HG03520 (cell line): Measurements from ENCODE around the gene SLC35B1.

Experiments
- ATAC-seq: cut with Tn5 transposase; IDR thresholded peaks from one replicate; pipeline ENCODE4 v1.9.1; 2021; ENCODE audit warnings: mild to moderate bottlenecking, moderate library complexity; ENCODE audit not compliant: unreplicated experiment

The SLC35B1 gene, protein sequence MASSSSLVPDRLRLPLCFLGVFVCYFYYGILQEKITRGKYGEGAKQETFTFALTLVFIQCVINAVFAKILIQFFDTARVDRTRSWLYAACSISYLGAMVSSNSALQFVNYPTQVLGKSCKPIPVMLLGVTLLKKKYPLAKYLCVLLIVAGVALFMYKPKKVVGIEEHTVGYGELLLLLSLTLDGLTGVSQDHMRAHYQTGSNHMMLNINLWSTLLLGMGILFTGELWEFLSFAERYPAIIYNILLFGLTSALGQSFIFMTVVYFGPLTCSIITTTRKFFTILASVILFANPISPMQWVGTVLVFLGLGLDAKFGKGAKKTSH

DNA sequence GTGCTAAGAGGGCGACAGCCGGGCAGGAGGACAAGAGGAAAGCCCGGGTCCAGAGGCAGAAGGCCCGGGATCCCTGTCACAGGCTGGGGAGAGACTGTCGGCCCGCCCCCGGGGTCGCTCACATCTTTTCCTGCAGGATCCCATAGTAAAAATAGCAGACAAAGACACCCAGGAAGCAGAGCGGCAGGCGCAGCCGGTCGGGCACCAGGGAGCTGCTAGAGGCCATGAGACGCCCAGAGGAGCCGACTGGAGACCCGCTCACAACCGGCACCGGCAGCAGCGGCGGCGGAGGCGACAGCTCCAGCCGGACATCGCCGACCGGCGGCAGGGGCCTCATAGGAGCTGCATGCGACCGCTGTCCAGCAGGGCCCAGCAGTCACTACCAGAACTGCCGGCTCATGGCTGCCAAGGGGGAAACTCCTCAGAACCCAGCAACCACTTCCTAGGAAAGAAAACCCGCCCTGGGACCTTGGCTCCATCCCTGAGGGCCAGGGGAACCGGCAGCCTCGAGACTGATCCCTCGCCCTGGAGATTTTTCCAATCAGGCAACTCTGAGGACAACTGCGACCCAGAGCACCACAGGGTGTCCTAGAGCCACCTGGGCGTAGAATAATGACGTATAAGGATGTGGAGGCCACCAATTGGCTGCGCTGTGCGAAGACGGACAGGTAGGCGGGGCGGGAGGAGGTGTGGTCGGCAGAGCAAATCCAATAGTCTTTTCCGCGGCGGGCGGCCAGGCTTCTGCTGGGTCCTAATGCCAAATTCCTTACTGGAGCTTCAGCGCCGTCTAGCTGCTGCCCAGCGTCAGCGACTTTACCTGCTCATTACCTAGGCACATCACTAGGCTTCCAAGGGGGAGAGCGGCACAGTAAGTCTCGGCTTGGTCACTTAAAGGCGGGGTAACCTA is at the start of gene SLC35B1:
SLC35B1 (minus strand) TSS at position 357 of the 907 bp plus-strand sequence; CDS start at position 226, 131 bp downstream.
- peak; percentile 84 for ATAC-seq

DNA sequence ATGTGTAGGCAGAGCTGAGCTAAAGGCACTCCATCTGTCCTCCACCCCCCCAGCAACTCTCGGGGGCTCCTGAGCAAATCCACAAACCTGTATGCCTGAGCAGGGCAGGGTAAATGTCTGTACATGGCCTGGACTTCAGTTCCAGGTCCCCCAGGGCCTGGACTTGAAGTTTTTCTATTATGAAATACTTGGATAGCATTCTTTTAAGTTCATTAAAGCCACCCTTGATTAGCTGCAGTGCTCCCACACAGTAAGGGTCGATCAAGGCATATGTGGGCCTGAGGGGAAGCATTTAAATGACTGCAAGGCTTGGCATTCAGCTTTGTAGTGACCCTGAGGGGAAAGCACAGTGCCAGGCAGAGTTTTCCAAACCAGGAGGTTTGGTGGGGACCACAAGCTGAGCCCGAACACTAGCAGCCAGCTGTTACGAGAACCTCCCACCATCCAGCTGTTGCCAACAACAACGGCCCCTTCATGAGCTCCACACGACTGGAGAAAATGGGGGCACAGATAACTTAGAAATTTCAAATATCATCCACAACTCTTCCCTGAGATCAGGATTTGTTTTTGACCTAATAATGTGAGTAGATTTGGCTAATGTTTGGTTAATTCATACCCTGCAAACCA is 49.5 kb upstream of the SLC35B1 start:
- ATAC-seq = no peak

DNA sequence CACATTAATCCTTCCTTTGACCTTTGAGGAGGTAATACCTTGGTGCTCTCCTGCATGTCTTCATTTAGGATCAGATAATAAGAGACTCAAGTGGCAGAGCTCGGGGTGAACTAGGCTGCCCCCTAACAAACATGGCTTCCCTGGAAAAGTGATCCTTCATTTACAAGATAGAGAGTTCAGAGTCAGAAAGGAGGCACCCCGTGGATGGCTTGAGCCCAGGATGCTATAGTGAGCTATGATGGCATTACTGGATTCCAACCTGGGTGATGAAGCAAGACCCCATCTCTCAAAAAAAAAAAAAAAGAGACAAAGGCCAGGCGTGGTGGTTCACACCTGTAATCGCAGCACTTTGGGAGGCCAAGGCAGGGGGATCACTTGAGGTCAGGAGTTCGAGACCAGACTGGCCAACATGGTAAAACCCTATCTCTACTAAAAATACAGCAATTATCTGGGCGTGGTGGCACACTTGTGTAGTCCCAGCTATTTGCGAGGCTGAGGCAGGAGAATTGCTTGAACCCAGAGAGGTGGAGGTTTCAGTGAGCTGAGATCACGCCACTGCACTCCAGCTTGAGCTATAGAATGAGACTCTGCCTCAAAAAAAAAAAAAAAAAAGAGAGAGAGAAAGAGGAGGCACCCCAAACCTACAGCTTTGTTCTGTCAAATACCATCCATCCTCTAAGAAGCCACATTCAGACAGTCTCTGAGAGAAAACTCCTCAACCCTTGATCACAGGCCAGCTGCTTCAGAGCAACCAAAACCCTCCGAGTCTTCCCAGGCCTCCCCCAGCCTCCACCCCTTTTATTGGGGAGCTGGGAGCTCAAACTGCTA is 48.8 kb upstream of the SLC35B1 start:
- no peak for ATAC-seq

DNA sequence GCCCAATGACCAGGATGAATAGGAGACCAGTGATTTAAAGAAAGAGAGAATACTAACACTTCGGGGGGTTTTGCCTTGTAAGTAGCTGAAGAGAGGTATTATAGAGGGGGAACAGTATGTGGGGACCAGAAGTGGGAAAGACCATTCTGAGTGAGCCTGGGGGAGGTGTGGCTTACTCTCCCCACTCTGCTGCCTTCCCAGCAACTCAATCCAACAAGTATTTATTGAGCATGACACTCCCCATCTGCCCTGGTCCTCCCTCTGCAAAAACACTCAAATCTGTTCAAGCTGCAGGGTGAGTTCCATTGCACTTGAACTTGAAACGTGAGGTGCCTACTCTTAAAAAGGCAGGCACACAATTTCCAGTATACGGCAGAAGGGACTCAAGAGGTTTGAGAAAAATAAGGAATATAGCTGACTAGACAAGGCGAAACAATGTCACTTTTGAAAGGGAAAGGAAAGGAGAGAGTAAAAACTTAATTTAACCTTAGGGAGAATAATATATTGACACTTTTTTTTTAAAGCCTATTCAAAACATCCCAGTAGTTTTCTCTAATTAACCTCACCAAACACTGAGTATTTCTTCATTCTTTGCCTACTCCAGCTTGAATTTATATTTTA is 48.0 kb upstream of the SLC35B1 start:
- no peak for ATAC-seq

DNA sequence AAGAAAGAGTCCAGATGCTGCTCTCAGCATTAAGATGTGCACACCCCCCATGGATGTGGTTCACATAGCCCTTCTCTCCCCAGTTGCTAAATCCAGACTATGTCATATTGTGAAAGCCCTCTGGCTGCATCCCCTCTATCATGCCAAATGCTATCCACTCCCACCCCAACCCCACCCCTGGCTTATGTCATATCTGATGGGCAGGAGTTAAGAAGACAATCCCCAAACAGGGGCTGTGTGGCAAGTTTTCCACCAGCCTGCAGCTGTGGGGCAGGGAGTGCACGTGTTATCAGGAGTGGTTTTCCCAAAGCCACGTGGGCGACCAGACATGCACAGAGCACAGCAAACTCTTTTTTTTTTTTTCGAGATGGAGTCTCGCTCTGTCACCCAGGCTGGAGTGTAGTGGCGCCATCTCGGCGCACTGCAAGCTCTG is 46.2 kb upstream of the SLC35B1 start:
- no peak for ATAC-seq

DNA sequence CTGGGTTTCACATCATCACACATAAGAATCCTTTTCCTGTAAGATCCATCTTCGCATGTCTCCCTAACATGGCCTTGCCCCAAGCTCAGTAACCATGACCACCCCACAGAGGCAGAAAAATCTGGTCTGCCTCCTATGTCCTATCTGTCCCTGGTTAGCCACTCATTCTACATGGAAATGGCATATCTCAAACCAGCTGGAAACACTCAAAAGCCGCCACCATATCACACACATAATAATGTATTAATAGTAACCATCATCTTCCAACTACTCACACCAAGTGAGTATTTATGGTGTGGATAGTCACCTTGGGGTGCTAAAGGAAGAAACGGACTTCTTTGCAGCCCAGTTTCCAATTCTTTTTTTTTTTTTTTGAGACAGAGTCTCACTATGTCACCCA is 44.7 kb upstream of the SLC35B1 start:
- ATAC-seq = no peak

DNA sequence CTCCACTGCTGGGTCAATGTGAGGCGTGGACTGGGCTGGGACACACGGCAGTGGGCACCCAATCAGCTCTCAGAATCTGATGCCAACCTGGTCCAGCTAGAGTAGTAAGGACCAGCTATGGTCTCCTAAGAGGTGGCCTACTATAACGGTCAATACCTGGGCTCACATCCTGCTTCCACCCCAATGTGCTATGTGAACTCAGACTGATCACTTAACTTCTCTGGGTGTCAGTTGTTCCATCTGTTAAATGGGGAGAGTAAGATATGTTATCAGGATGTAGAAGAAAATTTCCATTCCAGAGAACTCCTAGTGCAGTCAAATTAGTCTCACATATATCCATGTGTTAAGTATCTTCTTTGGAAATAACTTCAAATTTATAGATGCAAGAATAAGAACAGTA is 42.0 kb upstream of the SLC35B1 start:
- ATAC-seq = no peak

DNA sequence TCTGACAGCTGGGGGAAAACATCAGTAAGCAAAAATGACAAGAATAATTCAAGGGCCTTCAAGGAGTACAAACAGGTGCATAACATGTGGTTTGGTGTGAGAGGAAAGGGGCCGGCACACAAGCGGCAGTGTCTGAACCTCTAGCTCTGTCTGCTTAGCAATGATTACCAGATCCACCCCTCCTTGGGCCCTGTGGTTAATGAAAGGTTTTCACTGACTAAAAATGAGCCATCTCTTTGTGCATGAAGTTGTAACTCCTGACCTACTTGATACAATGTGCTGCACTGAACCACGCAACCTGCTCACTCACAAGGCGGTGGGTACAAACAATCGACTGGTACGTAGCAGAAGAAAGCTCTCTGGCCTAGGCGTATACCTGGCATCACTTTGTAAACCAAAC is 41.0 kb upstream of the SLC35B1 start:
- ATAC-seq = peak; percentile 76

DNA sequence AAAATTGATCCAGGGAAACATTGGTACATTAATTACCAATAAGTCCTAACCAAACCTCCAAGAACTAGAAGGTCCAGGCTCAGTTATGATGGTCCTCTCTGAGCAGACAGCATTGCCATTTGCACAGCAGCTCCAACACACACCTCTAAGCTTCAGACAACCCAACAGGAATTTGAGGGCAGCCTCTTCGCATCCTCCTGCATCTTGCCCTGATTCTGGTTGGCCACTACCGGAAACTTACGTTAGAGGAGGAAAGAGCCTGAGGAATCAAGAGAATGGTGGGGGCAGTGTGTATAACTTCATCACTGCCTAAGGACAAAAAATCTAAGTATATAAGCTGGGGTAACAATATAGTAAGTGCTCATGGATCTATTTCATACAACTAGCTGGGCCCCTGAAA is 40.5 kb upstream of the SLC35B1 start:
- no peak for ATAC-seq

DNA sequence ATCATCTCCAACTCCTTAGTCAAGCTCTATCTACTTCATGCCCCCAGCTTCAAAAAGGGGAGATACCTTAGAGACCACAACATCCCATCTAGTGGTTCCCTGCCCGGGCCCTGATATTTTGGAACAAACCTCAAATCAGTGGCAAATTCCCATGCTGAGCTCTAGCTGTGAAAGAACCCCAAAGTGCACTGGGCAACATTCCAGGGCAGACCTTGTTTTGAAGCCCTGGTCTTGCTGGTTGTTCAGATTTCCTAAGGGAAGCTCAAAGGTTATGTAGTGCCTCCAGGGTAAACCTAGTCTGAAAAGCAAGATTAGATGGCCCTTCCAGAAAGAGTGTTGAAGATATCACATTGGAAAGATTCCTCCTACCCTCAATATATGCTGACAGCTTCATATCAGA is 39.9 kb upstream of the SLC35B1 start:
- ATAC-seq = no peak

DNA sequence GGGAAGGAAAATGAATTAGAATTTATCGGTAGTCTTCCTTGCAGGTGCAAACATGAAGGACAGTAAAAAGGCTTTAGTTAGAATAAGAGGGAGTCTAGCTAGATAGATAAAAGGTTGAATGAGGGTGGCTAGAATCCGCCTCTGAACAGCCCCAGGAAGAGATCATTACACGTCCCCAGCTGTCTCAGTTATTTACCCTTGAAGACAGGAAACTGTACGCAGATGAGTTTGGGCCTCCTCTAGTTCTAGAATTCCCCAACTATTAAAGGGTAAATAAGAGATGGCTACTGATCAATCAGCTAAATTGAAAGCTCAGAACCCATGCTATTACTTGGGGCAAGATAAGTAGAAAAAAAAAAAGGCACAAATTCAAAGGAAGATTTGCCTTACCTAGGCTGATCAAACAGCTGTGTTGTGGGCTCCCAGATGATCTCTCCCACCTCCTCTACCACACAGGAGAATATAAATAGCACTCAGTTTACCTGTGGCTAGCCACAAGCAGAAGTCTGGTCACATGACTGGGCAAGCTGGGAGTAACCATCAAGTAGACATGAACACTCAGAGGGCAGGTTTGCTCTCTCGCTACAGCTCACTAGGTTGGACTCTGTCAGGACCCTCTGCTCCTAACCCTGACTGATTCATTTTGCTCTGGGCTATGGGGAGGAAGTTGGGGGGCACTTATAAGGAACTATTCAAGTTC is 39.2 kb upstream of the SLC35B1 start:
- ATAC-seq = peak; percentile 33

DNA sequence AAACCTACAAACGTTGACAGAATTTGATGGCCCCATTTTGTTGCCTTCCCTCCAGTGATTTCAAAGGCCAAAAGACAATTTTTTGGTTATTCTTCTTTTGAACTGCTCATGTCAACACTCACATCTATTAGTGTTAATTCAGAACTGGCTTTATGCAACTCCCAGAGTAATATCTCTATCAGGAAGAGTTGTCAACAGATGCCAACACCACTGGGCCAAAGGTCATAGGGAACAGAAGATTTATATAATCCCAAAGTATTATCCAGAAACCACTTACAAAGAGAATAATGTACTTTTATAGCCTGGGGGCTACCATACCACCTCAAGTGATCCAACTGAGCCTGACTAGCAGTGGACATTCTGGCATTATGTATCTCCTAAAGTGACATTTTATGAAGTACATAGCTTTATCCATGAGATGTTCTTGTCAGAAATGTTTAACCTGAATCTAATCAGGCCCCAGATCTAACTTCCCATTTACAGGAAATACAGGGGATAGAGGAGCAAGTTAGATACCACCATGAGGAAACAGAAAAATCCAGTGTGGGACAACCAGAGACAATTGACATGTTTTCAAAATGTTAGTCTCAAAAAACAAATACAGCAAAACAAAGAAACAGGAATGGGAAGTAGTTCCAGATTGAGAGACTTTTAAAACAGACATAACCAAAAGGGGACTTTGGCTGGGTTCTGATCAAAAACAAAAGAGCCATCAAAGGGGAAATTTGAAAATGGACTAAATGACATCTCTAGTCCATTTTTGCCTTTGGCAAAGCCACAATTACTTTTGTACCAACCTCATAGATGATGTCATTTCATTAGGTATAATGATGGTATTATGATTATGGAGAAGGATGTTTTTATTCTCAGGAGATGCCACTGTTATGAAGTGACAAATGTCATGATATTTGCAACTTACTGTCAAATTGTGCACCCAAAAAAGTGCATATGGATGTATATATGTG is 37.7 kb upstream of the SLC35B1 start:
- no peak for ATAC-seq

DNA sequence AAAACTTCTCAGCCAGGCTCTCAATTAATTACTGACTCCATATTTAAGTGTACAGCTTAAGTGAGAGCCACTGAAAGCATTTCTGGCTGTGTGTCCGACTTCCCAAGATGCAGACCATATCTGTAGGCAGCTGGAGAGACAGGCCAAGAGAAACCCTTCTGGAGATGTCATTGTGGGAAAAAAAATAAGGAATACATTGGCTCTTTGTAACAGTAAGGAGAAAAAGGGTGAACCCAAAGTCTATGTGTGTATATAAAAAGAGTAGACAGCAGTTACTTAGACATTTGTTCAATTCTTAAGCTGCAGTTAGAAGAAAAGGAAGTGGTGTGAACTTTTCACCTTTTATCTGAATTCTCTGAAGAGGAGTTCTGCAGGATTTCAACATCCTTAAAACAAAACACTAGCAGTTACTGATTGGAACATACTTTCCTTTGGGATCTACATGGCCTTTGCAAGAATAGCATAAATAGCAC is 34.4 kb upstream of the SLC35B1 start:
- ATAC-seq = no peak

DNA sequence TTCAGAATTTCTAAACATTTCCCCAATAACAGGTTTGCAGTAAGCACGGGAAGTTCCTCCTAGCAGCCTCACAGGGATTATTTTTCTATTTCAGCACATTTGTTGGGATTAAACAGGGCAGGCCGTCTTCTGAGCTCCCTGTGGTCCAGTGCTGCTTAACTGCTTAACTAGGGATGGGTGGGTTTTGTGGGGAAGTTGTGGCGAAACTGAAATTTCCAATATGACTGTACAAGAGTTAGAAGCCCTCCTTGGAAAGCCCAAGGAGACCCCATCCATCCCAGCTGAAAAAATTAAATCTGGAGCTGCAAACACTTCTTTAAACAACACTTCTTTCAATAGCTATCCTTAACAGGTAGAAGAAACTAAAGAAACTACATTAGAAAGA is 33.9 kb upstream of the SLC35B1 start:
- ATAC-seq = no peak

DNA sequence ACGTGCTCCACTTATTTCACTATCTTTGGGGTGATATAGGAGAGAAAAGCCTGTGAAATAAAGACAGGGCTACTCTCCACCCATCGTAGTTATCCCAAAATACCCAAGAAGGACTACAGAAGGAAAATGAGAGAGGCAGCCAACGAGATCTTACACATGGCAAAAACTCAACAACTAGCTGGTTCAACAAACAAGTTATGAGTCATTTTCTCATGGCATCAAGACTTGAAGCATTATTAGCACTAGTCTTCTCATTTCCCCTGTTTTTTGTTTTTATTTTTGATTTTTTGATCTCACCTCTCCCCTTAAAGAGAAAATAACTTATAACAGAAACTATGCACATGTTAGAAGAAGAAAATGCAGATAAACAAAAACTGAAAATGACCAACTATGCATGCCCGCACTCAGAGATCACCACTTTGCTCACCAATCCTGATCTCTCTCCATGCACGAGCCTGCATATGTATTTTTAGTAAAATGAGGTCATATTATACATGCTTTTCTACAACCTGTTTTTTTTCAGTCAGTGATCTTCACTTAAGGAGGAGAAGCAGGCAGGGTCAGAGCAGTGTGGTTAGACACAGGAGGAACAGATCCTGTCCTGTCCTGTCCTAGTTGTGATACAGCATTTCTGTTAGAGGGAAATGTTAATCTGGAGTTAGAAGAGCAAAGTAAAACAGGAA is 33.4 kb upstream of the SLC35B1 start:
- ATAC-seq = no peak

DNA sequence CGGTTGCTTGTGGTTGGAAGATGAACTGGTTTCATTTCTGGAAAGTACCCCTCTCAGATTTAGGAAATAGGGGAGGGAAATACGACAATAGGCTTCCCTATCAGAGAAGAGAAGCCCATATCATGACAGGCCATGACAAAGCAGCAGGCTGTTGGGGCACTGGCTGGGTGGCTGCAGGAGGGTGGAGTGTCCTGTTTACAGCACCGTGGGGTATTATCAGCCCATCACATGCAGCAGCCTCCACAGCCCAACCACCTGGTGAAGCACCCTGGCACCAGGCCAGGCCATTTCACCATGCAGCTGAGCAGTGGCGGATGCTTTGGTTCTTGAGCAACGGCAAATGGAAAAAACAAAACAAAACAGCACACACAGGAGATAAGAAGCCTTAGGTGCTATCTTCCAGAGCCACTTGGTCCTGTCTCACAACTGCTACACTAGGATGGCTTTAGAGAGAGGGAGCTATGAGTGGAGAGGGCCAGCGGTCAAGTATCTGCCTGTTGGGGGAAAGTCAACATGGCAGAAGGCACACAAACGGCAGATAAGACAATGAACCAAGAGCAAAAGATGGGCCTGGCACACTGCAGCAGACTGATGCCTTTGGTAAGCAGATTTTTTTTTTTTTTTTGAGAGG is 32.0 kb upstream of the SLC35B1 start:
- ATAC-seq = no peak

DNA sequence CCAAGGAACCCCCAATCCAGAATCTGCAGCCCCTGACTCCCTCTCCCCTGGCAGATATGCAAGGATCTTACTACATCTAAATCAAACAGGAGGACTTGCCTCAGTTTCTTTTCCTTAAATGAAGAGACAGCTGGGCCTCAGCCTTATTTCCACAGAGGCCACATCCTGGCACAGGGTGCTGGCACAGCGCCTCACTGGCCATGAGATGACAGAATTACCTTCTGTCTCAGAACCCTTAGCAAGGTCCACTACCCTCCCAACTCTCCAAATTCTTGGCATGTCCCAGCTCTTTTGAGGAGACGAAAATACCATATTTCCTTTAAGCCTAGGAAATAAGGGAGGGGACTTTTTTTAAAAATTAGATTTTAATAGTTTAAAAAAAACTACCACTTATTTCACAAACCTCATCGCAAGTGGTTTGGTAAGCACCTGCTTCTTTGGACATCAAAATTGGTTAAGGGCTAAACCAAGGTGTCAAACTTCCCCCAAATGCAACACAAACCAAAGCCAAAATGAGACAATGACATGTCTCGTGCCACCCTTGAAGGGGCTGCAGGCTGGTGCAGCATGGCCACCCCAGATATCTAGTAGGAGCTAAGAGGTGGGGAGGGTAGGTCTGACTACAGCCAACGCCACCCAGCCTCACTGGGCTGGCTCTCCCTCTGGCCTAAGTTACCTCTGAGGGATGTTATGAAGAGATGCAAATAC is 30.8 kb upstream of the SLC35B1 start:
- ATAC-seq = no peak
